Activated naive CD4-positive, alpha-beta T cell (primary cell): ENCODE data around the gene UMAD1.

Source experiments
- DNase-seq, 4 experiments: peaks; one replicate each; lab custom pipeline; 2025; lab: John Stamatoyannopoulos, UW

Gene UMAD1

DNA sequence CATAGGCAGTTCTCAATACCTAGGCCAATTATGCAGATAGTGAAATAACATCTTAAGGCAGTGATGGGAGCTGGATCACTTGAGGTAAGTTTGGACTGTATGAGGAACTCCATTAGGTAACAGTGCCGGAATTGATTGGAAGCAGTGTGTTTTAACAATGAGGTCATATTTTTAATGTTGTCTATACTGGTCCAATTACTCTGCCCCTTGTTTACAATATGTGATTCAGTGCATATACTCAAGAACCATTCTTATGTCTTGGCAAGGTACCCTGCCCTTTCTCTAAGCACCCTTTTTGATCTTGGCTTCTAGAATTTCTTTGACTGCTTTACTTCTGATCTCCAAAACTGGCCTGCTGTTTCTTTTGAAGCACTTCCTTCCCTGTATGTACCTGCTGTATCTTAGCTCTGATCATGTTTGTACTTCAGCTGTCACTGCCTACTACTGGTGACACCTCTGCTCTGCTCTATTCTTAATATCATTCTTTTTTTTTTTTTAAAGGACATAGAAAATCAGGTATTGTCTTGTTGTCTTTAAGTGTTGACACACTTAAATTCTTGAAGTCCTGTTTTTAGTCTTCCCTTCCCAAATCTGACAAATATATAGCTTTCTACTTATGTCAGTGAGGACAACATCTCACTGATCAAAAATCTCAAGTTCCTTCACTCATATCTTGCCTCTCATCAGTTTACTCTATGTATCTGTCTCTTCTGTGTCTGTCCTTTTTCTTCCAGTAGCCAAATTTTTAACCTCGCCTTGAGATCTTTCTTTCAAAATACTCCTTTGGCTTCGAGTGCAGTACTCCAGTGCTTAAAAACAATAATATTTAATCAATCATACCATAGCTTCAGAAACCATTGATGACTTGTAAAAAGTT, 124.2 kb downstream of the UMAD1 start:
- DNase-seq, result no peak

DNA sequence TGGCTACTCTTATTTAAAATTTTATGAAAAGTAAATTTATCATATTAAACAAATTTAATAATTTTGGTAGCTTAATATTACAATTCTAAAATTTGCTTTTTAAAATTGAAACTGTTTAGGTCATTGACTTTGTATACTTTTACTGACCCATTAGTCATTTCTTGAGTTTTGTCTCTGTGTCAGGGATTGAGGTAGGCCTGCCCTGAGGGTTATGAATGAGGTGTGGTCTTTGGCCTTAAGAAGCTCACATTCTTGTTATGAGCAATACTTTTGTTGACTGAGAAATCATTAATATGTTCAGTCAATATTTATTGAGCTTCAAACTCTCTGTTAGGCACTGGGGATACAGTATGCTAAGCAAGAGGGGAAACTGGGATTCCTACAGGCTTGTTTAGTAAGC, 124.9 kb downstream of the UMAD1 start:
- no peak for DNase-seq

GRCh38 chr7:7766671-7767070, 126.1 kb downstream of the UMAD1 start:
- no peak for DNase-seq

- no peak for DNase-seq
Observed at GRCh38 chr7:7768977-7769709, 128.6 kb downstream of the UMAD1 start.

DNA sequence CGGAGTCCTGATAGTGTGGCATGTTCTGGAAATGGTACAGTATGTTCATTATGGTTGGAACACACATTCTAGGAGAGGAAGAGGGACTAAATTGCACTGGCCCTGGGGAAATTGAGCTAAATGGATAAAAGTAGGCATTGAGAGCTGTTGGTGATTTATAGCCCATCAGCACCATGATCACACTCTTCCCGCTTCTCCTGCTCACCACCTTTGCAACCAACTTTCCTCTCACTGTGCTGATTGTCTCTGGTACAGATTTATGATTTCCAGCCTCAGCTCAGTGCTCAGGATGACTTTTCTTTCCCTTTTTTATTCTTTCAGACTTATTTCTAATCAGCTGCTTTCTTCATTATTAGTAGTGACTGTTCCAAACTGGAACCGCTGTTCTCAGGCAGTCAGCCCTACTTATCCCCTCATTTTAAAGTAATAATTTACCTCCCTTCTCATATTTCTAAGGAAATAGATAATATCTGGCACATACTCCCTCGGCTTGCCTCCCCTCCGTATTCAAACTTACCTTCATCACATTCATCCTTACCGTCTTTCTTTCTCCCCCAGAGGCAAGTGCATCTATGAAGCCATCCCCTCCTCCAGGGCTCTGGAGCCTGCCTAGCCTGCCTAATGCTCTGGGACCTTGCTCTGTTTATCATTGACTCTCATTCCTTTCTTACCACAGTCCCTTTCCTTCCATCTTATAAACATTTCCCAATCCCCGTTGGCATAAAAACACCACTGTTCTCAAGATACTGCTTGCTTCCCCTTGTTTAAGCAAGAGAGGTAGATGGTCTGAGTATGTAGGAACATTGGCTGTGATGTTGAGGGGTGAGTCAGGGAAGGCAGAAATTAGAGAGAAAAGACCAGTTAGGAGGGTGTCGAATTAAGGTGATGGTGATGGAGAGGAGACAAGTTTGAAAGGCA, 129.4 kb downstream of the UMAD1 start:
- no peak for DNase-seq

DNA sequence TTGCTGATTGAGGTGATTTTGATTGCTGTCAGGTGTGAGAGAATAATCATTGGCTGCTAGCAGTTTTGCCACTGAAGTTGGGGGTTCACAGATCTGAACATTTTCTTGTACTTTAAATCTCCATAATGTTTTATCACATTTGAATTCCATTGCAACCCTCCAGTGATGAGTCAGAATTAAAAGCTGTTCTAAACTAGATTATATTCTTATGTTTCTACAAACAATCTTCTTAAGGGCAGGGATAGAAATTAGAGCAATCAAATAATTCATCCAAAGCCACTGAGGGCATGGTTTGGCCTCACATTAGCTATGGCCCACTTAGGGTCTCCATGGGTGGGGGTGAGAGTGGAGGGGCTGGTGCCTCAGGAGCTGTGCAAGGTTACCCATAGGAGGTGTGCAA, 130.9 kb downstream of the UMAD1 start:
- no peak for DNase-seq

- DNase-seq, result no peak
Observed at GRCh38 chr7:7772397-7772821, 131.9 kb downstream of the UMAD1 start.

GRCh38 chr7:7773334-7774309, 133.1 kb downstream of the UMAD1 start:
- DNase-seq, result no peak

DNA sequence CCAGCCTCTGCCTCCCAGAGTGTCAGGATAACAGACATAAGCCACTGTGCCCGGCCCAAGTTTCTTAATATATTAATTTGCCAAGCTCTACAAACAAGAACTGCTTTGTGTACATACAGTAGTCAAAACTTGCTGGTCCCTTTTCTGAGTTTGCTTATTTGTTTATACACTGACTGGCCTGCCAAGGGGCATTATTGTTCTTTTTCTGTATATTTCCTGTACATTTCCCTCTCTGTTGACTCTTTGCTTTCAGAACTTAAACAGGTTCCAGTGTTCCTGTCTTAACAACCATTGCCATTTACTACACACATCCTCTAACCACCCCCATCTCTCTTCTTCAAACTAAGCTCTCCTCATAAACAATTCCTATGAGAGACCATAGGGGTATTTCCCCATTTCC, 139.3 kb downstream of the UMAD1 start:
- no peak for DNase-seq

GRCh38 chr7:7783001-7783400, 142.4 kb downstream of the UMAD1 start:
- no peak for DNase-seq

DNA sequence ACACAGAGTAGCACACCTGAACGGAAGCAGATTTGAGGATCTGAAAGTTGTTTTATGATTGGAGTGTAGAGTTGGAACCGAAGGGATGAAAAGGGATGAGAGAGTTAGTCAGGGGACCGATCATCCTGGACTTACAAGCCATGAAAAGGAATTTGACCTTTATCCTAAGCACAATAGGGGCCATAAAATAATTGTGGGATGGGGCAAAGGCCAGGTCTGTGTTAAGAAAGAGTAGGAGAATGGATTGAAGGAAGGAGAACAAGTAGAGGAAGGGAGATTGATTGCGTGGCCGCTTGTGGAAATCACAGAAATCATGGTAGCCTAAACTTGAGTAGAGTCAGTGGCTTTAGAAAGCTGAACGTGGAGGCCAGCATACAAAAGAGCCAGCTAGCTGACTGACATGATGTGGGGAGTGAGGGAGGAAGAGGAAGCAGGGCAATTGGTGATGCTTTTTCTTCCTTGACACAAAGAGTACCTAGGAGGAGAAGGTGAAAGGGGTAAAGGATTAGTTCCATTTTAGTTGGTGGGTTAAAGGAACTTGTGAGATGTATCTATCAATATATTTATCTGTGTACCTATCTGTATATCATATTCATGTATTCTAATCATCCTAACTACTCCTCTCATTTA, 144.9 kb downstream of the UMAD1 start:
- no peak for DNase-seq

GRCh38 chr7:7786595-7786994, 146.0 kb downstream of the UMAD1 start:
- no peak for DNase-seq

GRCh38 chr7:7789551-7789988, 149.0 kb downstream of the UMAD1 start:
- DNase-seq, result no peak

- DNase-seq, result no peak
Observed at GRCh38 chr7:7790041-7790741, 149.6 kb downstream of the UMAD1 start.

GRCh38 chr7:7791523-7791922, 151.0 kb downstream of the UMAD1 start:
- DNase-seq, result no peak

DNA sequence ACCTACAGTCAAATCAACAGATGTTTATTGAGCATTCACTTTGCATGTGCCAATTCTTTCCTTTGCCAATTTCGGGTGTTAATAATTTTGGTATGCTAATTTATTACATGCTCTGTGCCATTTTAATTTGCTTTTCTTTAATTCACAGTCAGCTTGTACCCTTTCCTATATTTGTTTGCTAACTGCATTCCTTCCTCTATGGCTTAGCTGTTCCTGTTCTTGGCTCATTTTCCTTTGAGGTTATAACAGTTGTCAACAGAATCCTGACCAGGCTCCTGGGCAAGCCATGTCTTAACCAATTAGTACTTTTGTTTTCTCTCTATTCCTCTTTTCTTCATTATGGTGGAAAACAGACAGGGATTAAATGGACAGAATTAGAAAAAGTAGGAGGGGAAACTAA, 151.5 kb downstream of the UMAD1 start:
- no peak for DNase-seq

DNA sequence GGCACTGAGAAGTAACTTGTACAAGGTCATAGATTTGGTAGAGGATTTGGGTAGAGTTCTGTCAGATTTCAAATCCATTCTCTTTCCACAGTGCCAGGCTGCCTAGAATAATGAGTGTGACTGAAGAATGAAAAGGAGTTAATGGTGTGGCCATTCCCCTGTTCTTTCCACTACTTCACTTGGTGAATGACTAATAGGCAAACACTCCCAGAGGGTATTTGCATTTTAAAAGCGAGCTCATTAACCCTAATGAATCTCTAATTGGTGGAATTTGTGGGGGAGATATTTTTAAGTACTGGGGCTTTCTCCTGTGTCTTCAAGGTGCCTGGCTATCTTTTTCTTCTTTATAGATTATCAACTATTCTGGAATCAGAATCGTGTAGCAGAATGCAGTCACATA, 152.7 kb downstream of the UMAD1 start:
- no peak for DNase-seq

DNA sequence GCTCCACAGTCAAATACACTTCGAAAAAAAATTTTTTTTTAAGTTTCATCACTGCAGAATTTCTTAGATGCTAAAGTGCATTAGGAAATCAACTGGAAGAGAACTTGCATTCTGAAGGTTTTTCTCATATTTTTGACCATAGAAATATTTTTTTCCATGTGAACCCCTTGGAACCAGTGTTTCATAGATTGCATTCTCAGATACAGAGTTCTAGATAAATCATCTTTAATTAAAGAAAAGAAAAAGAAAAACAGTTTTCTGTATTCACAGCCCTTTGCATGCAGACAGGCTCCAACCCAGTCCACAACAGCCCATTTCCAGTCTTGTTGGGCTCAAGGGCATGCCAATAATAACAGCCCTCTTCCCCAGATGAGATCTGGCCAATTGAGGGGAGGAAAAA, 153.4 kb downstream of the UMAD1 start:
- DNase-seq, result no peak

DNA sequence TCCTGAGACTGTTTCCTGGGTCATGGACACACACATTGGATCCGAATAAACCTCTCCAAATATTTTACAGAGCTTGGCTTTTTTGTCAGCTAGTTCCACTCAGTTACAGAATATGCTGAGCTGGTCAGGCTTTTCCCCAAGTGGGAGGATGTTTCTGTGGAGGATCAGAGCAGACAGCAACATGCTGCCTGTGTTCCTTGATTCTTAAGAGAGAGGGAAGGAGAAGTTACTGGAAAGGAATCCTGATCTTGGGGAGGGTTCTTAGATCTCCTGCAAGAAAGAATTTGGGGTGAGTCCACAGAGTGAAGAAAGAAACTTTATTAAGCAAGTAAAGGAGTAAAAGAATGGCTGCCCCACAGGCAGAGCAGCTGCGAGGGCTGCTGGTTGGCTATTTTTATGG, 154.7 kb downstream of the UMAD1 start:
- DNase-seq, result no peak

DNA sequence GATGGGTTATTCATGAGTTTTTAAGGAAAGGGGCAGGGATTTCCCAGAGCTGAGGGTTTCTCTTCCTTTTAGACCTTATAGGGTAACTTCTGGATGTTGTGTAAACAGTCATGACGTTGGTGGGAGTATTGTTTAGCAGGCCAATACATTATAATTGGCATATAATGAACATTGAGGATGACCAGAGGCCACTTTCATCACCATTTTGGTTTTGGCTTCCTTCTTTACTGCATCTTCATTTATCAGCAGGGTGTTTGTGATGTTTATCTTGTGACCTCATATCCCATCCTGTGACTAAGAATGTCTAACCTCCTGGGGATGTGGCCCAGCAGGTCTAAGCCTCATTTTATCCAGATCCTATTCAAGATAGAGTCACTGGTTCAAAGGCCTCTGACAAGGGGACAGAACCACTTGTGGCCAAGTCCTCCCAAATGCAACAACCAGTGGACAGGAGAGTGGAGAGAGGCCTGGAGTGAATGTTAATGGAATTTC, 155.1 kb downstream of the UMAD1 start:
- no peak for DNase-seq
